HG03439 (cell line): ENCODE measurements around the gene TRIP13.

Experiments
- ATAC-seq: cut with Tn5 transposase; IDR thresholded peaks from one replicate; pipeline ENCODE4 v1.9.1; 2021; ENCODE audit warnings: mild to moderate bottlenecking, moderate library complexity; ENCODE audit not compliant: unreplicated experiment

The TRIP13 gene

DNA sequence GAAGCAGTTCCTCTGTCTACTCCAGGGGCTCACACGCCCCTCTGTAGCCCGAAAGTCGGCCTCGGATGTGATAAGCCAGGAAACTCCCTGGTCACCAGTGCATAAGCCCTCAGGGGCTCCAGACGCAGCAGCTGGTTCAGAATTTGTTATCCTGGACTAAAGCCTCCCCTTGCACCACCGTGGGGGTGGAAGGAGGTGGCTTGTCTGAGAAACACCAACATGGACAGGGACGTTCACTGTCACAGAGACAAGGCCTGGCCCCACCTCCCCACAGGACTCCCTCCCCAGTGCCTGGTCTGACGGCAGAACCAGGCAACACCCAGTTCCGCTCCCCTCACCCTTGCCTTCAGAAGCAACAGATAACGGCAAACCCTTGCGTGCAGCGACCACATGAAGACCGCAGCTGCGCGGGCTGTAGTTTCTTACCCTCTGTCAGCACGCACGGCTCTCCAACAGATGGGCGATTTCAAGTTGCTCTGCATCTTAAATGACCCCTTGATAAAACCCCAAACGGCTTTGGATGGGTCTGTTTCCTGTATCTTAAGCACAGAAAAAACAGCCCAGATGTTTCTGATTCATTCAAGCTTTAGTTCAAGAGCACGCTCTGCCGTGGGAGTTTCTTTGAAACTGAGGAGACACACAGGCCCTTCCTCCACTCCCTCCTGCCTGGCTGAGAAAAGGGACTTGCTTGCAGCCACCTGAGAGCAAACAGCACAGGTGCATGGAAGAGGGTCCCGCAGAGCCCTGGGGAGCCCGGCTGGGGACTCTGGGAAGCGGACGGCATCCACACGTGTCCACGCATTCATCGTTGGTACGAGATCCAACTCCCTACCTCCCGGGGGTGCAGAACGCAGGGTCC lies 71.2 kb downstream of the TRIP13 start:
- peak; percentile 81 for ATAC-seq

DNA sequence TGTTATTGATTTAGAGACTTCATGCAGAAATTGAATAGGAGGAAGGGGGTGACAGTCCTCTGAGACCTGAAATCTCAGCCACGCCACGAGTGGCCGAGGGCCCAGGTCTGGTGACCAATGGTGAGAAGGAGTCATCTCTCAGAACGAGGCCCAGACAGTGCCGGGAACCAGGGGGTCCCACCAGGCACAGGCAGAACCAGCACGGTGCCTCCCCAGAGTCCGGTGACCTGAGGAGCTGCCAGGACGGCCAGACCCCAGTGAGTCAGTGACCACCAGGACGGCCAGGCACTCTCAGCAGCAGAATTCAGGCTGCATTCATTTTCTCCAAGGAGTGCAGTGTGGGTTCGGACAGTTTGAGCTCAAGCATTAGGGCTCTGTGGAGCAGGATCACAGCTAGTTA lies 72.1 kb downstream of the TRIP13 start:
- no peak for ATAC-seq

DNA sequence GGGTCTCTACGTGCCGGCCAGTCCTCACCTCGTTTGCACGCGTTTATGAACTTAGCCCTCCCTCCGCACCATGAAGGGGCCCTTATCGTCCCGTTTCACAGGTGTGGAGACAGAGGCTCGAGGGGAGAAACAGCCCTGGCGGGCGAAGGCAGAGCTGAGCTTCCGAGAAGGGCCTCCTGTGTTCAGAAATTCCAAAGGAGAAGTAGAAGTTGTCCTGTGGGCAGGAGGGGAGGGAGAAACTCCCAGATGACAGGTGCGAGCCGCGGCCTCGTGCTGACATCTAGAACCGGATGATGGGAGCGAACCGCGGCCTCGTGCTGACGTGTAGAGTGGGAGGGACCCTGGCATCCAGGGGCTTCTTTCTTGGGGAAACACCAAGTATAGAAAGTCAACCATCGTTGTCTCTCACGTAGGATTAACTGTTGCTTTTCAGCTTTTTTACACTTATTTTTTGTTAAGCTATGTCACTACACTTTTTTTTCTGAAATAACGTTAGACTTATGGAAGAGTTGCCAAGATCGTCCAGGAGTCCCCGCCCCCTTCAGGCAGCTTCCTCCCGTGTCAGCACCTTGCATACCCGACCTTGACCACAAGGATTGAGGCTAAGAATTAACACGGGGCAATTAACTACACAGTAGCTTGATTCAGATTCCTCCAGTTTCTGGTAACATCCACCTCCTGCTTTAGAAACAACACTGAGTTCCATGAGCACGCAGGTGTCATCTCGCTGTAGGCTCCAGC lies 73.1 kb downstream of the TRIP13 start:
- no peak for ATAC-seq

DNA sequence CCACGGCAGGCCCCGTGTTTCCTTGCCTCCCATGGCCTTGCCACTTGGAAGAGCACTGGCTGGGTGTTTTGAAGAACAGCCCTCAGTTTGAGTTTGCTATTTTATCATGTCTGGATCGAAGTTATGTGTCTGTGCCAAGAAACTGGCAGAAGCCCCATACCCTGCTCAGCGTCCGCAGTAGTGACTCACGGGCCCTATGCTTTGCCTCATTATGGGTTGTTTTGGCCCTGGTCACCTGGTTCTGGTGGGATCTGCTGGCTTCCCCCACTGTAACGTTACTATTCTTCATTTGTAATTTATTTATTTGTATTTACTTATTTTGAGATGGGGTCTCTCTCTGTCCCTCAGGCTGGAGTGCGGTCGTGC lies 73.6 kb downstream of the TRIP13 start:
- ATAC-seq: no peak

DNA sequence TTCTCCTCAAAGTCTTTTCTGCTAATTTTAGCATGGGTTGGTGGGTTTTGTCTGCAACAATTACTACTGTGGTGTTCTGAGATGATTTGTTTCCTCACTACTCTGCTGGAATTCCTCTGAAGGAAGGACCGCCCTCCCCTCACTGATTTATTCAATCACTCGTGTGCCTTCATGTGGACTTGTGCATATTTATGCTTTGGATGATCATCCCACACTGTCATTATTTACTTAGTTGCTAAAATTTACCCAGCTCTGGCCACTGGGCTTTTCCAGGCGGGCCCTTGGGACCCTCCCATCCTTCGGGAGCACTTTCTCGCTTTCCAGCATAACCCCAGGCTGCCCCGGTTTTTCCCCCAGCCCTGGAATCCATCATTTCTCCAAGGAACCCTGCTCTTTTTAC lies 74.3 kb downstream of the TRIP13 start:
- ATAC-seq: no peak
